ENCODE data around the gene PTPN12.
"Not testable (repeated sequence)": the region's sequence is repeated elsewhere in the genome, so short reads cannot be mapped to it uniquely, and the experiment has no call there.

The PTPN12 gene

GRCh38 chr7:77532247-77532646 is 4.8 kb upstream of the PTPN12 start:
- no peaks in the 10 kb centered on the region for H3K27me3 ChIP-seq (ENCODE audit: insufficient read depth, poor library complexity, severe bottlenecking)
- H3K4me3 ChIP-seq (ENCODE audit: severe bottlenecking): no peak overlapping the region
- DNase-seq (ENCODE audit: low spot score): no peak
- H3K27ac ChIP-seq (ENCODE audit: poor library complexity, severe bottlenecking): no peak overlapping the region
- ATAC-seq (ENCODE audit: low read depth): no peak
- H3K36me3 ChIP-seq (ENCODE audit: low read depth): no peaks in the 10 kb centered on the region
- H3K9me3 ChIP-seq (ENCODE audit: severe bottlenecking): no peaks in the 10 kb centered on the region
- no peak for TF ChIP-seq CTCF (IDR thresholded peaks at IDR 0.05; ENCODE audit: poor library complexity, severe bottlenecking)
- peaks cover 8% of the 10 kb centered on the region for H3K4me1 ChIP-seq (ENCODE audit: insufficient read depth, poor library complexity, severe bottlenecking)

- not testable (repeated sequence) for ATAC-seq (ENCODE audit: low read depth); H3K9me3 ChIP-seq (ENCODE audit: severe bottlenecking); DNase-seq (ENCODE audit: low spot score); H3K27ac ChIP-seq (ENCODE audit: poor library complexity, severe bottlenecking); H3K27me3 ChIP-seq (ENCODE audit: insufficient read depth, poor library complexity, severe bottlenecking); H3K4me1 ChIP-seq (ENCODE audit: insufficient read depth, poor library complexity, severe bottlenecking); H3K36me3 ChIP-seq (ENCODE audit: low read depth); H3K4me3 ChIP-seq (ENCODE audit: severe bottlenecking)
These were observed 4.4 kb upstream of the PTPN12 start for GRCh38 chr7:77532732-77533131.

- not testable (repeated sequence) for H3K27ac ChIP-seq (ENCODE audit: poor library complexity, severe bottlenecking); H3K36me3 ChIP-seq (ENCODE audit: low read depth); ATAC-seq (ENCODE audit: low read depth); H3K27me3 ChIP-seq (ENCODE audit: insufficient read depth, poor library complexity, severe bottlenecking); H3K9me3 ChIP-seq (ENCODE audit: severe bottlenecking); H3K4me3 ChIP-seq (ENCODE audit: severe bottlenecking); DNase-seq (ENCODE audit: low spot score); H3K4me1 ChIP-seq (ENCODE audit: insufficient read depth, poor library complexity, severe bottlenecking)
These were observed 3.0 kb upstream of the PTPN12 start for GRCh38 chr7:77534046-77534445.

- peaks cover 24% of the 10 kb centered on the region for H3K4me1 ChIP-seq (ENCODE audit: insufficient read depth, poor library complexity, severe bottlenecking)
- H3K27ac ChIP-seq (ENCODE audit: poor library complexity, severe bottlenecking): peak overlapping the region; percentile 96
- no peak for DNase-seq (ENCODE audit: low spot score)
- ATAC-seq (ENCODE audit: low read depth): no peak
- no peak for TF ChIP-seq CTCF (IDR thresholded peaks at IDR 0.05; ENCODE audit: poor library complexity, severe bottlenecking)
- H3K9me3 ChIP-seq (ENCODE audit: severe bottlenecking): no peaks in the 10 kb centered on the region
- peaks cover 8% of the 10 kb centered on the region for H3K36me3 ChIP-seq (ENCODE audit: low read depth)
- H3K27me3 ChIP-seq (ENCODE audit: insufficient read depth, poor library complexity, severe bottlenecking): no peaks in the 10 kb centered on the region
- H3K4me3 ChIP-seq (ENCODE audit: severe bottlenecking): peak overlapping the region; percentile 57
These were observed 1.1 kb upstream of the PTPN12 start for GRCh38 chr7:77536017-77536412.

DNA sequence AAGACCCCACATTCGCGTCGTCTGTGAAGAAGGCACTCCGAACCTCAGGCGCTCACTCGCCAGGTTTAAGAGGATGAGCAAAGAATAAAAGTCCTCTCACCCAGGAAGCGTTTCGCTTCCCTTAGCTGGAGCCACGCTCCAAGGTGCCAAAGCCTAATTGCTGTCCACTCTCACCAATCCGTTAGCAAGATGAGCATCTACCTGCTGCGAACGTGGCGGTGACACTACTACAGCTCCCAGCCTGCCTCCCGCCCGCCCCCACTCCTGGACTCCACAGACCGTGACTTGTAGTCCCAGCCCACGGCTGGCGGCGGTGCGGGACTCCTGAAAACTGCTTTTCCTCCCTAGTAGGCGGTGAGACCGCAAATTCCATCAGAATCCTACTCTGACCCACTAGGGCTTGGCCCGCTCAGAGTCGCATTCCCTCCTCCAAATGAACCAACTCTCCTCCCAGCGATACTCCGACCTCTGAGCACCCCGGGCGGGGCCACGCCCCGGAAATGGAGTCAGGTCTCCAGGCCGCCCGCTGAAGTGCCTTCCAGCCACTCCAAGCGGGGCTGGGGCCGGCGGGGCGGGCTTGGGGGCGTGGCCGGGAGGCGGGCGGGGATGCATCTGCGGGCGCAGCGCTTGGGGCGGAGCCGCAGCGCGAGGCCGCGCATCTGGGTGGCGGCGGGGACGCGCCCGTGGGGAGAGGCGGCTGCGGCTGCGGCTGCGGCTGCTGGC is 521 bp upstream of the PTPN12 start:
- ATAC-seq (ENCODE audit: low read depth) (peak; percentile 86), DNase-seq (ENCODE audit: low spot score) (peak; percentile 97)
- H3K27ac ChIP-seq (ENCODE audit: poor library complexity, severe bottlenecking): peak overlapping the region; percentile 96
- H3K27me3 ChIP-seq (ENCODE audit: insufficient read depth, poor library complexity, severe bottlenecking): no peaks in the 10 kb centered on the region
- no peaks in the 10 kb centered on the region for H3K9me3 ChIP-seq (ENCODE audit: severe bottlenecking)
- no peak for TF ChIP-seq CTCF (IDR thresholded peaks at IDR 0.05; ENCODE audit: poor library complexity, severe bottlenecking)
- peak overlapping the region; percentile 96 for H3K4me3 ChIP-seq (ENCODE audit: severe bottlenecking)
- peaks cover 29% of the 10 kb centered on the region for H3K4me1 ChIP-seq (ENCODE audit: insufficient read depth, poor library complexity, severe bottlenecking)
- peaks cover 13% of the 10 kb centered on the region for H3K36me3 ChIP-seq (ENCODE audit: low read depth)

GRCh38 chr7:77537778-77538280 is 734 bp downstream of the PTPN12 start:
- no peak for DNase-seq (ENCODE audit: low spot score)
- H3K36me3 ChIP-seq (ENCODE audit: low read depth): peaks cover 23% of the 10 kb centered on the region
- TF ChIP-seq CTCF (IDR thresholded peaks at IDR 0.05; ENCODE audit: poor library complexity, severe bottlenecking): no peak
- no peaks in the 10 kb centered on the region for H3K27me3 ChIP-seq (ENCODE audit: insufficient read depth, poor library complexity, severe bottlenecking)
- peaks cover 42% of the 10 kb centered on the region for H3K4me1 ChIP-seq (ENCODE audit: insufficient read depth, poor library complexity, severe bottlenecking)
- H3K9me3 ChIP-seq (ENCODE audit: severe bottlenecking): no peaks in the 10 kb centered on the region
- peak; percentile 3; the same call in 2 of the 3 replicates for ATAC-seq (ENCODE audit: low read depth)
- H3K4me3 ChIP-seq (ENCODE audit: severe bottlenecking): peak overlapping the region; percentile 96
- H3K27ac ChIP-seq (ENCODE audit: poor library complexity, severe bottlenecking): peak overlapping the region; percentile 96

Measured in RWPE2 (cell line).